GM18505 (cell line): Measurements from ENCODE around the gene MMP24.

Experiments used
- ATAC-seq: cut with Tn5 transposase; IDR thresholded peaks from one replicate; pipeline ENCODE4 v1.9.1; 2021; ENCODE audit not compliant: unreplicated experiment
- POLR2A ChIP-seq: IDR thresholded peaks from 4 replicates; pipeline ENCODE4 v1.6.1; 2011; ENCODE audit warnings: borderline replicate concordance; ENCODE audit not compliant: insufficient read depth, insufficient read length; ENCODE audit errors: extremely low read depth

MMP24 gene

GRCh38 chr20:35284267-35284991 lies 57.9 kb downstream of the MMP24 start, which contains the start of gene EIF6:
EIF6 (minus strand) TSS chr20:35284772; CDS start chr20:35284487, 285 bp downstream.
- peak; percentile 55 for ATAC-seq

DNA sequence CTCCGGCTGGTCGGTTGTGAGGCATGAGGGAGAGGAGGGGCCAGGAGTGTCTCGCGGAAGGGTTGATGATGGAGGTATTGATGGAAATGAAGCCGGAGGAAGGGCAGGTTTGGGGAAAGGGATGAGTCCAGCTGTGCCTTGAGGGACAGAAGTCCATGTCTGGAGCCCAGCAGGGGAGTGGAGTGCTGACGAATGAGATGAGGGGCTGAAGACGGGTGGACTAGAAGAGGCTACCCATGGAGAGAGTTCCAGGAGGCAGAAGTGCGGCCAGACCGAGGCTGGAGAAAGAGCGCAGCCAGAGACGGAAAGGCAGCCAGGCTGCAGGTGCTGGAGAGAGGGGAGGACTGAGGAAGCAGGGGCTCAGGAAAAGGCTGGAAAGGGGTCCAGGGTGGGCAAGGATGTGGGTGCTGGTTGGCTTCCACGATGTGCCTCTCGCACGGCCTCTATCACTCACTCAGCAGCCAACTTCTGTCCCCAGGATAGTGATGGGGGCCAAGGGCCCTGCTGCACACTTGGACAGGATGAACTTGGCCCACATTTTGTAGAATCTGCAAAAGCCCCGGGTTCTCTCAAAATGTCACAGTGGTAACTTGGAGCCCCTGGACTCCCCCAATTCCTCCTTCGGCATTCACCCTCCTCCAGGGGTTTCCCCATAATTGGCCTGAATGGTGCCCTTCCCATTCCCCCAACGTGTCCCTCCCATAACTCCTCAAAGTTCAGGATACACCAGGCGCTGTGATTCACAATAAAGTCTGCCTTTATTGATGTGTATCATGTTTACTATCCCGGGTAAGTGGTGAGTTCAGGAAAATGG lies 58.7 kb downstream of the MMP24 start:
- TF ChIP-seq POLR2A: no peak
- no peak for ATAC-seq

More at GRCh38 chr20:35284267-35284991, 57.9 kb downstream of the MMP24 start, which contains the start of gene EIF6:
- TF ChIP-seq POLR2A: peak; percentile 85

DNA sequence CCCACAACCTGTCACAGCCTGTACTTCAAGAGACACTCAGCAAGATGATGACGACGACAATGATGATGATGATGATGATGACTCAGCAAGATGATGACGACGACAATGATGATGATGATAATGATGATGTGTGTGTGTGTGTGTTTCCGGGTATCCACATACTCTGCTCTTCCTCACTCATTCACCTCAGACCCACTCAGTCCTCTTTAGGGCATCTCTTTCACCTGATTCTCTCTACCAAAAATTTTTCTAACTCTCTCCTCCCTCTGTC lies 59.3 kb downstream of the MMP24 start:
- ATAC-seq: no peak
- TF ChIP-seq POLR2A: no peak

DNA sequence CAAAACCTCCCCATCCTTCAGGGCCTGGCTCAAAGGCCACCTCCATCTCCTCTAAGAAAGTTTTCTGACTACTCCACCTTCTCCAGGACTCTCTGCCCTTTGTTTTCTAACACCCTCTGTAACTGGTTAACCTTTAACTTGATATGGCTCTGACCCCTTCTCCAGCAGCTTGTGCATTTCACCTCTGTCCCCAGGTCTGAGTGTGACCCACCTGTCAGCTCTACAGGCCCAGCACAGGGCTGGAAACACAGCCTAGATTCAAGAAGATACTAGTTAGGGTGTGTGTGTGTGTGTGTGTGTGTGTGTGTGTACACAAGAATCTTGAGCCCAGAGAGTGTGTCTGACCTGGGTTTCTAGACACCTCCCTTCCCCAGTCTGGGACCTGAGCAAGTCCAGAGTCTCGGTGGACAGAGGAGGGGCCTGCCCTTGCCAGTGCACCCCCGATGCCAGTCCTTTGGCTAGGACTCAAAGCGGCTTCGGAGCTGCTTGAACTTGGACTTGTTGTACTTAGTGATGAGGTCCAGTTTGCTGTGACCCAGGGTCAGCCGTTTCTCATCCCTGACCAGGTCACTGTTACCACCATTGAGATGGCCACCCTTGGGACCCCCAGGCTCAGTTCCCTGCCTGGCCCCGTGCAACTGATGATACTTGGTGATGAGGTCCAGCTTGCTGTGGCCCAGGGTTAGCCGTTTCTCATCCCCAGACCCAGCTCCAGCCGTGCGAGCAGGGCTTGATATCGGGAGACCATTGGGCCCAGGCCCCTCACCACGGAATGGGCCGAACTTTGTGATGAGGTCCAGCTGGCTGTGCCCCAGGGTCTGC lies 59.8 kb downstream of the MMP24 start:
- no peak for ATAC-seq
- no peak for TF ChIP-seq POLR2A

DNA sequence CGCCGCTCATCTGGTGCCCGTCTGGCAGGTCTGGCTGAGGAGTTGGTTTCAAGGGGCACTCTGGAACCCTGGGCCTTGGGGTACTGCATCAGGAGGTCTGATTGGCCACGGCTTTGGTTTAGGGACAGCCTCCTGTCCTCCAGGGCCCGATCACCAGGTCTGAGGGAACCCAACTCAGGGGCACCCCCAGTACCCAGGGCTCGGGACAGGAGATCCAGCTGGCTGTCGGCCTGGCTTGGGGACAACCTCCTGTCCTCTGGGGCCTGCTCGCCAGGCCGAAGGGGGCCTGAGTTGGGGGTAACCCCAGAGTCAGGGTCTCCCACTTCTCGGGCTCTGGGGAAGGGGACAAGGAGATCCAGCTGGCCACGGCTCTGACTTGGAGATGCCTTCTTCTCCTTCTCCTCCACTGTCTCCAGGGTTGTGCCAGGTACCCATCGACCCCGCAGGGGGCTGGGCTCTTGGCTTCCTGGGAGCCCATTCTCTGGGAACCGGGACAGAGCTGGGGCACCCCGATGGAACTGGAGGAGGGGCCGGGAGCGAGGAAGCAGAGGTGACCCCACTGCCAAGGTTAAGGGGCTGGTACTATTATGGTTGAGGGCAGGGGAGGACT lies 60.5 kb downstream of the MMP24 start:
- no peak for ATAC-seq
- no peak for TF ChIP-seq POLR2A

DNA sequence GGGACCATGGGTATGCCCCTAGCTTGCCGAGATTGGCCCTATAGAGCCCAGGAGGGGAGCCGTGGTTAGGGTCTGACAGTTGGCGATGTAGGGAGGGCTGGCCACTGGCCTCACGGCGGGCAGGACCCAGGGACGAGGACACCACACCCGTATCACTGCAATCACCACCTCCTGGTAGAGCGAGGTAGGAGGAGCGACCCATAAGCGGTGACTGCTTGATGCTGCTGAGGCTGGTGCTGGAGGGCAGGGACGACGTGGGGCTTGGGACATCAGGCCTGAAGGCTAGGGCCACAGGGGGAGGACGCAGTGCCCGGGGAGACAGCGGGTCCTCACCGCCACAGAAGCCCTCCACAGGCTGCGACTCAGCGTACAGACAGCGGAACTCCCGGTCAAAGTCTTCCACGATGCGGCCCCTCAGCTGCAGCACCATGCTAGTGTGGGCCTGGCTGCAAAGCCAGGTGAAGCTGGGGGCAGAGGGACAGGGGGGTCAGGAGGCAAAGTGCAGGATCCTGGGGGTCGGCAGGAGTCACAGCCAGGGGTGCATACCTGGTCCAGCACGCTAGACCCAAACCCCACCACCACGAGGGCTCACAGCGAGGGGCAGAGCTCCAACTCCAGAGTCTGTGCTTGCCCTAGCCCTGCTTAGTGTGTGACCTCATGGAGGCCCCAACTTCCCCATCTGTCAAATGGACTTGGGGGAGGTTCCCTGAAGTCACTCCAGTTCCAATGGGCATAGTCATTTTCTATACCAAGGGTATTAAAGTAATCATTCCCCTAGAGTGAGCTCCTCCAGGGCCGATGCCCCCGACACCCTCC lies 61.2 kb downstream of the MMP24 start:
- ATAC-seq: no peak
- no peak for TF ChIP-seq POLR2A

- no peak for ATAC-seq
- no peak for TF ChIP-seq POLR2A
Measured at GRCh38 chr20:35288325-35289060, 62.0 kb downstream of the MMP24 start.

DNA sequence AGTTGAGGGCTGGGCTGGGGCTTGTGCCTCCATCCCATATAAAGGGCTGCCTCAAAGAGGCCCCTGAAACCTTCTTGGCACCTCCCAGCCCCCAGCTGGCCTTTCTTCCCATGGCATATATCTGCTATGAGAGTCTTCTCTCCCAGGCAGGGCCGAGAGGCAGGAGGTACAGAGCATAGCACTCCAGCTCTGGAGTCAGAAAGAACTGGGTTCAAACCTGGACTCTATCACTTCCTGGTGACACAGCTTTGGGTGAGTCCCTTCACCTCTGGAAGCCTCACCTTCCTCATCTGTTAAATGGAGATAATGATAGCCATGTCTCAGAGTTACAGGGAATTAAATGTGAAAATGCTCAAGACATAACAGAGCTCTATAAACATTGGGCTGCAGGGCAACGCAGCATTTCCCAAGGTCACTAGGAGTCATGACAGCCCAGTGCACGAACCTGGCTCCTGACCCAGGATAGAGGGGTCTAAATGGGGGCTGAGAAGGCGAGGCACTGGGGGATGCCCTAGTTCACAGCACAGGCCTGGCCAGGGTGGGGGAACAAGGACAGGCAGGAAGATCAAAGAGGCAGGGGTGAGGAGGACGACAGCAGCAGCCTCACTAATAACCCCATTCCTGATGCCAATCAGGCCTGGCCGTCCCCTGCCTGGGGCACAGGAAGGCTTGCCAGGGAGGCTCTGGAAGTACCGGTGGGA lies 63.8 kb downstream of the MMP24 start:
- no peak for TF ChIP-seq POLR2A
- no peak for ATAC-seq

DNA sequence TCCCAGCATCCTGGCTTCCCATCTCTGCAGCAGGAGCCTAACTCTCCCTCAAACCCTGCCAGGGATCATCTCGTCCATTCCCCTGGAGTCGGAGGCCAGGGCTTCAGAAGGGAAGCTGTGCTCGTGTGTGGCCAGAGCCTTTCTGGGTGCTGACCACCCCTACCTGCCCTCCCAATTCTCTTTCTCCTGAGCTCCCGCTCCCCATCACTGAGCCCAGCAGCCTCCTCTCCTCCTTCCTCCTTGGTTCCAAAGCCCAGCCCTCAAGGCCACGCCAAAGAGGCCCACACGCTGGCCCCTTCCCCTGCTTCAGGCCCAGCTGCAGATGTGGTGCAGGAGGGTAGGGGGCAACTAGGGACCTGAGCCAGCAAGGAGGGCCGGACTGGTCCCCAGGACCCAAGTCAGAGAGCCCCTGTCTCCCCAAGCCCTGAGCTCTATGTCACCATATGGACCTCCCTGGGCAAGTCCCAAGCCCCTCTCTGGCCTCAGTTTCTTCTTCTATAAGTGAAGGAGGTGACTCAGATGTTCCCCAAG lies 64.5 kb downstream of the MMP24 start:
- TF ChIP-seq POLR2A: no peak

GRCh38 chr20:35291654-35292503 lies 65.4 kb downstream of the MMP24 start, which contains the start of gene FAM83C:
FAM83C (minus strand) TSS chr20:35292425; CDS start chr20:35292304, 121 bp downstream.
- no peak for TF ChIP-seq POLR2A
- no peak for ATAC-seq

More for the DNA sequence above, 64.5 kb downstream of the MMP24 start:
- no peak for ATAC-seq
